ENCODE measurements around the gene HINT3.

GRCh38 chr6:125949069-125949468 lies 7.5 kb upstream of the HINT3 start:
- TF ChIP-seq CTCF (IDR thresholded peaks at IDR 0.05) = no peak
- no peak for TF ChIP-seq POLR2A (IDR thresholded peaks at IDR 0.05)
